ENCODE data around the gene SCN8A. TPM values are rescaled to one million over a fixed set of nuclear protein-coding genes. Genes with fewer than 3 reads are reported as not detected.

The SCN8A gene
- total RNA-seq, 4 donors from 2014 or later = 0.28 to 4.1 TPM; not detected in 2

DNA sequence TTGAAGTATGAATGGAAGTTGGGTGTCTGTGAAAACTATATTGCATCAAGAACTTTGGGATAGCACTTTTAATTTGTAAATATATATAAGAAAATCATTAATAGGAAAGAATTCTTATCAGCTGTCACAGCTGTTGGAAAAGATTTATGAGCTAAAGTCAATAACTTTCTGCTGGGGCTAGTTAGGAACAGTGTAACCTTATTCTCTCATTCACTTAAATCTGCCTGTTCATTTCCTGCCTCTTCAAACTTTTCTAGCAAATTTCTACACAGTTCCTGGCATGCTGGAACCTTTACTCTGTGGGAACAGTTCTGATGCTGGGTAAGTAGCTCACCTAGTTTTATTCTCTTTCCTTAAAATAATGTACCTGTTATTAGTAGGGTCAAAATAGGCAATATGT, 109.9 kb downstream of the SCN8A start:
- no peaks in the 10 kb centered on the region for H3K36me3 ChIP-seq
- H3K4me1 ChIP-seq = no peaks in the 10 kb centered on the region
- TF ChIP-seq, protein P1, sequence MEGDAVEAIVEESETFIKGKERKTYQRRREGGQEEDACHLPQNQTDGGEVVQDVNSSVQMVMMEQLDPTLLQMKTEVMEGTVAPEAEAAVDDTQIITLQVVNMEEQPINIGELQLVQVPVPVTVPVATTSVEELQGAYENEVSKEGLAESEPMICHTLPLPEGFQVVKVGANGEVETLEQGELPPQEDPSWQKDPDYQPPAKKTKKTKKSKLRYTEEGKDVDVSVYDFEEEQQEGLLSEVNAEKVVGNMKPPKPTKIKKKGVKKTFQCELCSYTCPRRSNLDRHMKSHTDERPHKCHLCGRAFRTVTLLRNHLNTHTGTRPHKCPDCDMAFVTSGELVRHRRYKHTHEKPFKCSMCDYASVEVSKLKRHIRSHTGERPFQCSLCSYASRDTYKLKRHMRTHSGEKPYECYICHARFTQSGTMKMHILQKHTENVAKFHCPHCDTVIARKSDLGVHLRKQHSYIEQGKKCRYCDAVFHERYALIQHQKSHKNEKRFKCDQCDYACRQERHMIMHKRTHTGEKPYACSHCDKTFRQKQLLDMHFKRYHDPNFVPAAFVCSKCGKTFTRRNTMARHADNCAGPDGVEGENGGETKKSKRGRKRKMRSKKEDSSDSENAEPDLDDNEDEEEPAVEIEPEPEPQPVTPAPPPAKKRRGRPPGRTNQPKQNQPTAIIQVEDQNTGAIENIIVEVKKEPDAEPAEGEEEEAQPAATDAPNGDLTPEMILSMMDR (IDR thresholded peaks at IDR 0.05) = no peak
- no peak for TF ChIP-seq POLR2A (IDR thresholded peaks at IDR 0.05)
- no peaks in the 10 kb centered on the region for H3K27me3 ChIP-seq
- no peak for DNase-seq
- no peaks in the 10 kb centered on the region for H3K9me3 ChIP-seq
- H3K4me3 ChIP-seq = no peak overlapping the region
- no peak overlapping the region for H3K27ac ChIP-seq

DNA sequence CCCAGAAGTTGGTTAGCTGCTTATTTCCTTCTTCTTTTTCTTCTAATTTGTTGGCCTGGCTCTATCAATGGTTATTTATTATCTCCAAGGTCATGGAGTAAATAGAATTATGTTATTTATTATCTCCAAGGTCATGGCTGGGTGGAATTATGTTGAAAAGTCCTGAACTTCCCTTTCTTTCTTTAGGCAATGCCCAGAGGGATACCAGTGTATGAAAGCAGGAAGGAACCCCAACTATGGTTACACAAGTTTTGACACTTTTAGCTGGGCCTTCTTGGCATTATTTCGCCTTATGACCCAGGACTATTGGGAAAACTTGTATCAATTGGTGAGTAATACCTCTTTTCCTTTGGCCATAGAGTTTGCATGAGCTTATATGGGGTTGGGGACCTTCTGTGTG, 111.6 kb downstream of the SCN8A start:
- H3K4me1 ChIP-seq = no peaks in the 10 kb centered on the region
- no peaks in the 10 kb centered on the region for H3K36me3 ChIP-seq
- no peak for TF ChIP-seq POLR2A (IDR thresholded peaks at IDR 0.05)
- TF ChIP-seq, protein P1 (IDR thresholded peaks at IDR 0.05) = no peak
- no peaks in the 10 kb centered on the region for H3K27me3 ChIP-seq
- H3K27ac ChIP-seq = no peak overlapping the region
- H3K9me3 ChIP-seq = no peaks in the 10 kb centered on the region
- DNase-seq = no peak
- H3K4me3 ChIP-seq = no peak overlapping the region

DNA sequence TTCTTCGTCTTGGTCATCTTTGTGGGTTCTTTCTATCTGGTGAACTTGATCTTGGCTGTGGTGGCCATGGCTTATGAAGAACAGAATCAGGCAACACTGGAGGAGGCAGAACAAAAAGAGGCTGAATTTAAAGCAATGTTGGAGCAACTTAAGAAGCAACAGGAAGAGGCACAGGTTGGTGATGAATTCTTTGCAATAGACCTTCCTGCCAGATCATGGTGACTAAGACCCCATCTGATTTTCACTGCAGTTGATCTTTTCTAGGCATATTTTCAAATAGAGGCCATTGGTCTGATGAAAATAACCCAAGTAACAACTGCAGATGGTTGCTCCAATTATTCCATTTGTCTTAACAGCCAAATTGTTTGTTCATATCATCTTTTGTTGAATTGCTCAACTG, 114.4 kb downstream of the SCN8A start:
- no peak overlapping the region for H3K27ac ChIP-seq
- no peaks in the 10 kb centered on the region for H3K36me3 ChIP-seq
- TF ChIP-seq POLR2A (IDR thresholded peaks at IDR 0.05) = no peak
- TF ChIP-seq, protein P1 (IDR thresholded peaks at IDR 0.05) = no peak
- H3K27me3 ChIP-seq = no peaks in the 10 kb centered on the region
- H3K4me3 ChIP-seq = no peak overlapping the region
- no peak for DNase-seq
- no peaks in the 10 kb centered on the region for H3K9me3 ChIP-seq
- H3K4me1 ChIP-seq = no peaks in the 10 kb centered on the region

DNA sequence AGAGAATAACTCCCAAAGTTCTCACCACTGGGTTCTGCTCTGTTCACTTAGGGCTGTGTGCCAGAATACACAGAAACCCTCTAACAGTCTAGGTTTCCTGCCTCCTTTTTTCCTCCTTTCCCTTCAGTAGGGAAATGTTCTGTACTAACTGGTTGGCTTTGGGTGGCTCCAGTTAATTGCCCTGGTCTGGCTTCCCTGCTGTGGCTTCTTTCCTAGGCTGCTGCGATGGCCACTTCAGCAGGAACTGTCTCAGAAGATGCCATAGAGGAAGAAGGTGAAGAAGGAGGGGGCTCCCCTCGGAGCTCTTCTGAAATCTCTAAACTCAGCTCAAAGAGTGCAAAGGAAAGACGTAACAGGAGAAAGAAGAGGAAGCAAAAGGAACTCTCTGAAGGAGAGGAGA, 115.2 kb downstream of the SCN8A start:
- Histone ChIP-seq H3K27me3 (no peaks in the 10 kb centered on the region), H3K4me3 (no peak overlapping the region), H3K4me1 (no peaks in the 10 kb centered on the region), H3K27ac (no peak overlapping the region), H3K9me3 (no peaks in the 10 kb centered on the region), H3K36me3 (no peaks in the 10 kb centered on the region)
- TF ChIP-seq, protein P1 (IDR thresholded peaks at IDR 0.05) = no peak
- TF ChIP-seq POLR2A (IDR thresholded peaks at IDR 0.05) = no peak
- DNase-seq = no peak

DNA sequence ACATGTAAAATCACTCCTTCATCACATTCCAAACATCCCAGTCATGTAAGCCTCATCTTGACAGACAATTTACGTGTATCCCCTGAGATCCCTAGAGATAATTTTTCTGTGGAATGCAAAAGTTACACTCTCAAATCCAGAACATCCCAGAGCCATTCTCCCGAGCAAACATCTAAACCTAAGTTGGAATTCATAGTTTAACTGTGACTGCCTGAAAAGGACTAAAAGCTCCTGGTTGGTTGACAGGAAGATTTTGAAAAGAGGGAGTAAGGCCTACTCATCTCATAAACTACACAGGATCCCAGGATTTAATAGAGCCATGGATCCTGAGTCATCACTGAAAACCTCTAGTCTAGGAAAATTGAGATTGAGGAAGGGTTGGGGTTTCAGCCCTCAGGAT, 123.6 kb downstream of the SCN8A start:
- DNase-seq = no peak
- Histone ChIP-seq H3K9me3 (no peaks in the 10 kb centered on the region), H3K27ac (no peak overlapping the region), H3K36me3 (no peaks in the 10 kb centered on the region), H3K27me3 (no peaks in the 10 kb centered on the region), H3K4me1 (no peaks in the 10 kb centered on the region), H3K4me3 (no peak overlapping the region)
- no peak for TF ChIP-seq POLR2A (IDR thresholded peaks at IDR 0.05)
- TF ChIP-seq, protein P1 (IDR thresholded peaks at IDR 0.05) = no peak

DNA sequence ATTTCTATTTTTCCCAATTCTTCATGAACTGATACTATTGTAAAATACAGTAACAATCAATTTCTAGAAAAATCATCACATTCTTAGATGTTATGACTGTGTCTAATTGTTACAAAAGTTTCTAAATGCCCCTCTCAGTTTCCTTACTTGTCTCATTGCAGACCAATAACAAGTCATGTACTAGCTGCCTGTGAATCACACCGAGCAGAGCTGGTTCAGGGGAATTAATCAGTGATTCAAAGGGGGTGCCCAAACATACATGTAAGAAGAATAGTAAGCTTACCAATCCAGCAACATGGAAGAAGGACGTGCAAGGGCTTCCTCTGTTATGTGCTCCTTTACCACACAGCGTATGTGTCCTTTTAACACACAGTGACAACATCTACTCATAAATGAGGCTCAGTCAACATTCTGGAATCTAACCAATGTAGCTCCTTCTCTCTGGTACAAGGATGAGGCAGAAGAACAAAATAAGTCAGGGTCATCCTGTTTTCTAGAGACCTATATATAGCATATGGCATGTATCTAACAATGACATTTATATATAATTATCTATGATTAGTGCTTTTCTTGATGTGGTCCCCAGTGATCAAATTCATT, 126.4 kb downstream of the SCN8A start:
- Histone ChIP-seq H3K4me3 (no peak overlapping the region), H3K9me3 (no peaks in the 10 kb centered on the region), H3K4me1 (peaks cover 0 to 7% (median 0%) of the 10 kb centered on the region in 4 donors), H3K36me3 (no peaks in the 10 kb centered on the region), H3K27ac (no peak overlapping the region), H3K27me3 (no peaks in the 10 kb centered on the region)
- DNase-seq = no peak
- TF ChIP-seq, protein P1 (IDR thresholded peaks at IDR 0.05) = no peak
- no peak for TF ChIP-seq POLR2A (IDR thresholded peaks at IDR 0.05)
